ENCODE results near the gene GRIK4. TPM values are rescaled to one million over a fixed set of nuclear protein-coding genes. Genes with fewer than 3 reads are reported as not detected.

Gene GRIK4
- total and polyA plus RNA-seq, 2 of the 4 experiments (the other 2 are of a cell fraction): 0.18 to 0.38 TPM

- Histone ChIP-seq H3K9me1 (ENCODE audit: insufficient read depth, low read length) (no peaks in the 10 kb centered on the region), H3K9ac (ENCODE audit: low read depth, low read length) (no peak overlapping the region), H4K8ac (ENCODE audit: low read depth in 2 of 2, low read length in 2 of 2) (no peak overlapping the region), H4K20me1 (ENCODE audit: insufficient read depth, low read length) (no peaks in the 10 kb centered on the region), H4K91ac (ENCODE audit: insufficient read depth, low read depth, low read length) (no peak overlapping the region), H2BK5ac (ENCODE audit: low read depth, low read length, poor library complexity, severe bottlenecking) (no peak overlapping the region), H3K79me1 (ENCODE audit: low read depth in 1 of 2, low read length in 2 of 2) (no peaks in the 10 kb centered on the region), H2AK9ac (replicated peaks; ENCODE audit: low read depth, low read length, poor library complexity) (no peak overlapping the region), H3K4ac (ENCODE audit: low read depth, low read length) (no peak overlapping the region), H3K9me3 (ENCODE audit: control insufficient read depth, insufficient read depth, low read length) (peaks cover 2% of the 10 kb centered on the region; the same call in 1 of the 2 replicates), H3K4me2 (ENCODE audit: low read depth, low read length) (no peak overlapping the region), H3K14ac (replicated peaks; ENCODE audit: low read depth, low read length) (no peak overlapping the region), H3K36me3 (ENCODE audit: control insufficient read depth, insufficient read depth, low read length) (no peaks in the 10 kb centered on the region), H2BK20ac (ENCODE audit: low read depth, low read length) (no peak overlapping the region), H2AK5ac (ENCODE audit: low read depth, low read length) (no peak overlapping the region), H3K4me3 (ENCODE audit: insufficient read depth, low read depth, low read length) (no peak overlapping the region), H3K4me1 (ENCODE audit: control insufficient read depth, insufficient read depth, low read length) (no peaks in the 10 kb centered on the region), H3K27ac (ENCODE audit: insufficient read depth, low read length) (no peak overlapping the region), H2BK120ac (ENCODE audit: low read depth, low read length) (no peak overlapping the region), H2BK15ac (ENCODE audit: low read depth, low read length) (no peak overlapping the region), H3K56ac (ENCODE audit: extremely low read depth, insufficient read depth, low read length) (no peak overlapping the region), H4K5ac (ENCODE audit: low read depth, low read length) (no peak overlapping the region), H2AFZ (replicated peaks; ENCODE audit: low read length, poor library complexity) (no peak overlapping the region), H3K23ac (ENCODE audit: low read depth, low read length) (no peak overlapping the region), H3K18ac (ENCODE audit: low read depth, low read length) (no peak overlapping the region), H3K27me3 (ENCODE audit: control insufficient read depth, insufficient read depth, low read length) (peaks cover 7% of the 10 kb centered on the region)
- ATAC-seq (ENCODE audit: low read depth) (no peak), DNase-seq (no peak)
- TF ChIP-seq POLR2A (IDR thresholded peaks at IDR 0.05; ENCODE audit: low read depth, low read length): no peak
- TF ChIP-seq CHD1 (IDR thresholded peaks at IDR 0.05; ENCODE audit: low read depth, low read length): no peak
- no peak for TF ChIP-seq BHLHE40 (IDR thresholded peaks at IDR 0.05; ENCODE audit: low read depth, low read length)
- no peak for TF ChIP-seq ELK1 (IDR thresholded peaks at IDR 0.05; ENCODE audit: borderline replicate concordance, low read depth, low read length)
- TF ChIP-seq NFE2L2 (IDR thresholded peaks at IDR 0.05; ENCODE audit: low read depth, low read length): no peak
- TF ChIP-seq MAZ (IDR thresholded peaks at IDR 0.05; ENCODE audit: borderline replicate concordance, low read depth, low read length): no peak
- TF ChIP-seq SMC3 (IDR thresholded peaks at IDR 0.05; ENCODE audit: low read depth, low read length): no peak
- no peak for TF ChIP-seq FOS (IDR thresholded peaks at IDR 0.05; ENCODE audit: low read depth, low read length)
- TF ChIP-seq, protein P1, sequence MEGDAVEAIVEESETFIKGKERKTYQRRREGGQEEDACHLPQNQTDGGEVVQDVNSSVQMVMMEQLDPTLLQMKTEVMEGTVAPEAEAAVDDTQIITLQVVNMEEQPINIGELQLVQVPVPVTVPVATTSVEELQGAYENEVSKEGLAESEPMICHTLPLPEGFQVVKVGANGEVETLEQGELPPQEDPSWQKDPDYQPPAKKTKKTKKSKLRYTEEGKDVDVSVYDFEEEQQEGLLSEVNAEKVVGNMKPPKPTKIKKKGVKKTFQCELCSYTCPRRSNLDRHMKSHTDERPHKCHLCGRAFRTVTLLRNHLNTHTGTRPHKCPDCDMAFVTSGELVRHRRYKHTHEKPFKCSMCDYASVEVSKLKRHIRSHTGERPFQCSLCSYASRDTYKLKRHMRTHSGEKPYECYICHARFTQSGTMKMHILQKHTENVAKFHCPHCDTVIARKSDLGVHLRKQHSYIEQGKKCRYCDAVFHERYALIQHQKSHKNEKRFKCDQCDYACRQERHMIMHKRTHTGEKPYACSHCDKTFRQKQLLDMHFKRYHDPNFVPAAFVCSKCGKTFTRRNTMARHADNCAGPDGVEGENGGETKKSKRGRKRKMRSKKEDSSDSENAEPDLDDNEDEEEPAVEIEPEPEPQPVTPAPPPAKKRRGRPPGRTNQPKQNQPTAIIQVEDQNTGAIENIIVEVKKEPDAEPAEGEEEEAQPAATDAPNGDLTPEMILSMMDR (conservative IDR thresholded peaks at IDR 0.05; ENCODE audit: low read depth, low read length): no peak
- TF ChIP-seq, protein P2, sequence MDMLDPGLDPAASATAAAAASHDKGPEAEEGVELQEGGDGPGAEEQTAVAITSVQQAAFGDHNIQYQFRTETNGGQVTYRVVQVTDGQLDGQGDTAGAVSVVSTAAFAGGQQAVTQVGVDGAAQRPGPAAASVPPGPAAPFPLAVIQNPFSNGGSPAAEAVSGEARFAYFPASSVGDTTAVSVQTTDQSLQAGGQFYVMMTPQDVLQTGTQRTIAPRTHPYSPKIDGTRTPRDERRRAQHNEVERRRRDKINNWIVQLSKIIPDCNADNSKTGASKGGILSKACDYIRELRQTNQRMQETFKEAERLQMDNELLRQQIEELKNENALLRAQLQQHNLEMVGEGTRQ (IDR thresholded peaks at IDR 0.05; ENCODE audit: low read depth, low read length): no peak
- no peak for TF ChIP-seq RAD21 (IDR thresholded peaks at IDR 0.05; ENCODE audit: low read length)
- no peak for TF ChIP-seq MAFK (IDR thresholded peaks at IDR 0.05; ENCODE audit: low read depth, low read length)
- TF ChIP-seq RFX5 (IDR thresholded peaks at IDR 0.05; ENCODE audit: low read depth, low read length): no peak
- TF ChIP-seq MXI1 (IDR thresholded peaks at IDR 0.05; ENCODE audit: borderline replicate concordance, low read depth, low read length): no peak
- no peak for TF ChIP-seq CEBPB (IDR thresholded peaks at IDR 0.05; ENCODE audit: low read depth, low read length)
- no peak for TF ChIP-seq RCOR1 (IDR thresholded peaks at IDR 0.05; ENCODE audit: insufficient replicate concordance, low read length)
- in situ Hi-C loops (cut with MboI; ENCODE audit: low sequenced_read_pairs): no loop called here
- dilution Hi-C loops (cut with HindIII; ENCODE audit: low sequenced_read_pairs, unreplicated experiment): no loop called here
- intact Hi-C loops (cut with micrococcal nuclease): no loop called here
- no TSS peak for BruUV-seq (replicated peaks)
- 72% methylated on average over 2 of the region's 6 CpGs; no CpG with 5 or more reads in 1 of the 2 experiments for WGBS, 2 experiments (ENCODE audit: extremely low coverage in 2 of 2, insufficient read length in 1 of 2)
- ChIA-PET CTCF (no interaction called here), POLR2A (ENCODE audit: unreplicated experiment) (no interaction called here)
Measured at GRCh38 chr11:120722524-120722923, 211.0 kb downstream of the GRIK4 start.
